Activated naive CD8-positive, alpha-beta T cell treated with anti-CD3 and anti-CD28 coated beads, Interleukin-2, amount 10 ng/mL, durations not matched to agents 7 days and 5 days (primary cell): Measurements from ENCODE around the gene ZNF557. TPM values are rescaled to one million over a fixed set of nuclear protein-coding genes. Genes with fewer than 3 reads are reported as not detected.
A peak's percentile ranks its signal among the peaks of the same experiment; 100 is the strongest.

Experiments used
- ATAC-seq: fragments of 150-1000 bp; cut with Tn5 transposase; one replicate; pipeline ENCODE4 v1.10.0; 2021; ENCODE audit warnings: low read depth, moderate library complexity
- POLR2A ChIA-PET: fragments of 350-600 bp; sonication (Branson Sonifier 250); formaldehyde crosslinking; loops from one replicate; lab custom pipeline; 2021; ENCODE audit warnings: antibody characterized with exemption; lab: Charles Lee
- DNase-seq: peaks from one replicate; pipeline ENCODE4 v3.0.0; 2021
- H3K27ac Mint-ChIP-seq: one replicate; pipeline ENCODE4 v1.8.0; 2022; ENCODE audit warnings: mild to moderate bottlenecking, mixed read lengths
- H3K27me3 Mint-ChIP-seq: one replicate; pipeline ENCODE4 v1.8.0; 2022; ENCODE audit warnings: mild to moderate bottlenecking, moderate library complexity, mixed read lengths
- H3K36me3 Mint-ChIP-seq: one replicate; pipeline ENCODE4 v1.8.0; 2021; ENCODE audit warnings: mild to moderate bottlenecking, mixed read lengths
- H3K4me1 Mint-ChIP-seq: one replicate; pipeline ENCODE4 v1.8.0; 2021; ENCODE audit warnings: mixed read lengths
- H3K4me3 Mint-ChIP-seq: one replicate; pipeline ENCODE4 v1.8.0; 2022; ENCODE audit warnings: mild to moderate bottlenecking, moderate library complexity, mixed read lengths
- H3K9me3 Mint-ChIP-seq: one replicate; pipeline ENCODE4 v1.8.0; 2021; ENCODE audit warnings: mixed read lengths
- total RNA-seq, 2 experiments: library from RNA; stranded (reverse); gene quantifications; one replicate each; pipeline ENCODE4 v1.2.3, GENCODE V29; 2021

The ZNF557 gene
- total RNA-seq, 2 experiments from 2014 or later: 20.9 to 21.1 TPM

DNA sequence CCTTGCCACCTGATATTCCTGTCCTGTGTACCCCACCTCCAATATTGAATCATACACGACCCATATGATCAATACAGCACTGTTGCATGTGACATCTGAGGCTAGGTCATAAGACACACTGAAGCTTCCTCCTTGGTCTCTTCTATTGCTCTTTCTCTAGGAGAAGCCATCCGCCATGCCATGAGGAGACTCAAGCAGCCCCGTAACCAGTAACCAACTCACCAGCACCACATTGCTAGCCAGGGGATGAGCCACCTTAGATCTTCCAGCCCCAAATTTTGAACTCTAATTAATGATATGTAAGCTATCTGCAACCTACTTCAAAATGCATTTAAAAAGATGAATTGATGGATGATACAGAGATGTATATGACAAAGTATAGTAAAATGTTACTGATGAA, 28.6 kb downstream of the ZNF557 start:
- no peak for DNase-seq
- POLR2A ChIA-PET: interaction anchor here (3.4 kb wide), 1 partner anchor 29 kb away, joined by 47 read pairs; the partner anchor contains the start of gene ZNF557
- H3K27ac Mint-ChIP-seq: peak overlapping the region; percentile 91
- H3K4me3 Mint-ChIP-seq: peak overlapping the region; percentile 85
- H3K4me1 Mint-ChIP-seq: peaks cover 19% of the 10 kb centered on the region
- peaks cover 23% of the 10 kb centered on the region for H3K9me3 Mint-ChIP-seq
- H3K27me3 Mint-ChIP-seq: no peaks in the 10 kb centered on the region
- H3K36me3 Mint-ChIP-seq: peaks cover 9% of the 10 kb centered on the region
- no peak for ATAC-seq

GRCh38 chr19:7098701-7099596, 29.4 kb downstream of the ZNF557 start:
- ATAC-seq (peak; percentile 94), DNase-seq (peak; percentile 91)
- H3K4me1 Mint-ChIP-seq: peaks cover 19% of the 10 kb centered on the region
- POLR2A ChIA-PET: interaction anchor here (0.5 to 3.4 kb wide), 10 partner anchors 12 to 424 kb away, joined by 3 to 47 read pairs (median 4); partner anchors contain the start of genes ARHGEF18 and ZNF557
- peak overlapping the region; percentile 85 for H3K4me3 Mint-ChIP-seq
- peaks cover 9% of the 10 kb centered on the region for H3K36me3 Mint-ChIP-seq
- H3K9me3 Mint-ChIP-seq: peaks cover 20% of the 10 kb centered on the region
- H3K27me3 Mint-ChIP-seq: no peaks in the 10 kb centered on the region
- peak overlapping the region; percentile 91 for H3K27ac Mint-ChIP-seq

DNA sequence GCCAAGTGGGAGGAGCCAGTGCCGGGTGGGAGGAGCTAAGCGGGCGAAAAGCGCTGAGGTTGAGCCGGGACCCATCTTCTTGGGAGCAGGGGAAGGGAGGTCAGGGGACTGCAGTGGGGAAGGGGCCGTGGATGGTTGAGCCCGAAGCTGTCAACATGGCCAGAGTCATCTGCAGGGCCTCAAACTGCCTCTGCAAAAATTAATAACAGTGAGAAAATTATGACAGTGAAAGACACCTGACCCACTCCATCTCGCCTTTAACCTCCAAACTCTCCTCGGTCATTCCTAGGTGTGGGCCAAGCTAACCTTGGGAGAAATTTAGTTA, 30.1 kb downstream of the ZNF557 start:
- Mint-ChIP-seq H3K27me3 (no peaks in the 10 kb centered on the region), H3K4me3 (peak overlapping the region; percentile 85), H3K4me1 (peaks cover 19% of the 10 kb centered on the region), H3K9me3 (peaks cover 20% of the 10 kb centered on the region), H3K36me3 (peaks cover 9% of the 10 kb centered on the region), H3K27ac (peak overlapping the region; percentile 91)
- no peak for DNase-seq
- no peak for ATAC-seq
- POLR2A ChIA-PET: interaction anchor here (0.5 to 3.4 kb wide), 10 partner anchors 13 to 423 kb away, joined by 3 to 47 read pairs (median 4); partner anchors contain the start of genes ARHGEF18 and ZNF557

GRCh38 chr19:7101498-7102253, 32.2 kb downstream of the ZNF557 start:
- DNase-seq: no peak
- H3K4me3 Mint-ChIP-seq: peak overlapping the region; percentile 31

GRCh38 chr19:7104747-7105447, 35.4 kb downstream of the ZNF557 start:
- peaks cover 7% of the 10 kb centered on the region for H3K4me1 Mint-ChIP-seq
- POLR2A ChIA-PET: no interaction called here
- DNase-seq: no peak
- H3K9me3 Mint-ChIP-seq: no peaks in the 10 kb centered on the region
- H3K27ac Mint-ChIP-seq: no peak overlapping the region
- H3K4me3 Mint-ChIP-seq: no peak overlapping the region
- no peaks in the 10 kb centered on the region for H3K27me3 Mint-ChIP-seq
- no peak for ATAC-seq
- H3K36me3 Mint-ChIP-seq: no peaks in the 10 kb centered on the region

More at GRCh38 chr19:7101498-7102253, 32.2 kb downstream of the ZNF557 start:
- H3K27me3 Mint-ChIP-seq: no peaks in the 10 kb centered on the region
- H3K27ac Mint-ChIP-seq: no peak overlapping the region
- peaks cover 5% of the 10 kb centered on the region for H3K36me3 Mint-ChIP-seq
- H3K4me1 Mint-ChIP-seq: peaks cover 19% of the 10 kb centered on the region
- H3K9me3 Mint-ChIP-seq: peaks cover 11% of the 10 kb centered on the region
- ATAC-seq: no peak
- POLR2A ChIA-PET: interaction anchor here (0.6 to 0.7 kb wide), 2 partner anchors 203 to 252 kb away, joined by 3 to 4 read pairs; no protein-coding TSS in a partner anchor

DNA sequence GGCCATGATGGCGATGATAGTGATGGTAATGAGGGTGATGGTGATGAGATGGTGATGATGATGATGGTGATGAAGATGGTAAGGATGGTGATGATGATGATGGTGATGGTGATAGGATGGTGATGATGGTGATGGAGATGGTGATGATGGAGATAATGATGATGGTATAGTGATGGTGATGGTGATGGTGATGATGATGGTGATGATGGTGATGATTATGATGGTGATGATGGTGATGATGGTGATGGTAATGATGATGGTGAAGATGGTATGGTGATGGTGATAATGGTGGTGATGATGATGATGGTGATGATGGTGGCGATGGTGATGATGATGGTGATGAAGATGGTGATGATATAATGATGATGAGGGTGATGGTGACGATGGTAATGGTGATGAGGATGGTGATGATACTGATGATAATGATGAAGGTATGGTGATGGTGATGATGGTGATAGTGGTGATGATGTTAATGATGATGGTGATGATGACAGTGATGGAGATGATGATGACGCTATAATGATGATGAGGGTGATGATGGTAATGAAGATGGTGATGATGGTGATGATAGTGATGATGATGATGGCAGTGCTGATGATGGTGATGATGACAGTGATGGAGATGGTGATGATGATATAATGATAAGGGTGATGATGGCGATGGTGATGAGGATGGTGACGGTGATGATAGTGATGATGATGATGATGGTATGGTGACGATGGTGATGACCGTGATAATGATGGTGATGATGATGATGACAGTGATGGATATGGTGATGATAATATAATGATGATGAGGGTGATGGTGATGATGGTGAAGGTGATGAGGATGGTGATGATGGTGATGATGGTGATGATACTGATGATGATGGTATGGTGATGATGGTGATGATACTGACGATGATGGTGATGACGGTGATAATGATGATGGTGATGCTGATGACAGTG, 37.5 kb downstream of the ZNF557 start:
- H3K4me1 Mint-ChIP-seq: no peaks in the 10 kb centered on the region
- POLR2A ChIA-PET: no interaction called here
- ATAC-seq: no peak
- no peaks in the 10 kb centered on the region for H3K9me3 Mint-ChIP-seq
- no peak overlapping the region for H3K27ac Mint-ChIP-seq
- H3K27me3 Mint-ChIP-seq: no peaks in the 10 kb centered on the region
- no peaks in the 10 kb centered on the region for H3K36me3 Mint-ChIP-seq
- H3K4me3 Mint-ChIP-seq: no peak overlapping the region
- no peak for DNase-seq

DNA sequence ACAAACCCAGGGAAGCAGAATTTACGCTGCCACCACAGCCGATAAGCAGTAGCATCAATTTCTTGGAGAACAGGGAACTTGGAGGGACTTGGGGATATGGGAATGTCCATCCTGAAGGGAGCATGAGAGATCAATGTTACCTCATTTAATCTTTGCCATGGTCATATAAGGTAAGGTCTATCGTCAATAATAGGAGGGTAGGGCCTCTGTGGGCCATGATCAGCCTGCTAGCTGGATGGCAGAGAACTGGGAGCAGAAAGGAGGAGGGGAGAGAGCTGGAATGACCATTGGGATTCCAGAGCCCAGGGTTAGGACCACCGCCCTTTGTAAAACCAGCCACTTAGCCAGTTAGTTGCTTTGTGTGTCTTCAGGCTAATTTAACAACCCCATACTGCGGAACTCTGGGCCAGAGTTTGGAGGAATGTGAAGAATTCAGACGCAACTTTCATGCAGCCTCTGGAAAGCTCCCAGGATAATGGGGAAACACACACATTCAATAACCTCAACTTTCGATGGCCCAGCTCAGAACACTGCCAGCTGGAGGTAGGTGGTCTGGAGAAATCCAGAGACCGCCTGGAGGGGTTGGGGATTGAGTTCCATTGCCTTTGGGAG, 40.3 kb downstream of the ZNF557 start:
- Mint-ChIP-seq H3K9me3 (no peaks in the 10 kb centered on the region), H3K4me3 (no peak overlapping the region), H3K36me3 (no peaks in the 10 kb centered on the region), H3K27ac (no peak overlapping the region), H3K27me3 (no peaks in the 10 kb centered on the region), H3K4me1 (no peaks in the 10 kb centered on the region)
- ATAC-seq (no peak), DNase-seq (no peak)
- POLR2A ChIA-PET: no interaction called here

- no peaks in the 10 kb centered on the region for H3K4me1 Mint-ChIP-seq
- no peak overlapping the region for H3K4me3 Mint-ChIP-seq
- DNase-seq (no peak), ATAC-seq (no peak)
- H3K27ac Mint-ChIP-seq: no peak overlapping the region
- H3K9me3 Mint-ChIP-seq: no peaks in the 10 kb centered on the region
- POLR2A ChIA-PET: no interaction called here
- no peaks in the 10 kb centered on the region for H3K36me3 Mint-ChIP-seq
- no peaks in the 10 kb centered on the region for H3K27me3 Mint-ChIP-seq
Observed at GRCh38 chr19:7112675-7113074, 43.2 kb downstream of the ZNF557 start.

GRCh38 chr19:7113233-7113632, 43.7 kb downstream of the ZNF557 start:
- Mint-ChIP-seq H3K36me3 (no peaks in the 10 kb centered on the region), H3K27me3 (no peaks in the 10 kb centered on the region), H3K27ac (no peak overlapping the region), H3K9me3 (no peaks in the 10 kb centered on the region), H3K4me3 (no peak overlapping the region), H3K4me1 (no peaks in the 10 kb centered on the region)
- ATAC-seq (no peak), DNase-seq (no peak)
- POLR2A ChIA-PET: interaction anchor here (0.6 kb wide), 1 partner anchor 24 kb away, joined by 5 read pairs; no protein-coding TSS in a partner anchor

GRCh38 chr19:7115721-7116120, 46.2 kb downstream of the ZNF557 start:
- H3K4me3 Mint-ChIP-seq: no peak overlapping the region
- no peak overlapping the region for H3K27ac Mint-ChIP-seq
- peaks cover 3% of the 10 kb centered on the region for H3K9me3 Mint-ChIP-seq
- DNase-seq (no peak), ATAC-seq (no peak)
- POLR2A ChIA-PET: no interaction called here
- no peaks in the 10 kb centered on the region for H3K36me3 Mint-ChIP-seq
- no peaks in the 10 kb centered on the region for H3K27me3 Mint-ChIP-seq
- H3K4me1 Mint-ChIP-seq: no peaks in the 10 kb centered on the region

DNA sequence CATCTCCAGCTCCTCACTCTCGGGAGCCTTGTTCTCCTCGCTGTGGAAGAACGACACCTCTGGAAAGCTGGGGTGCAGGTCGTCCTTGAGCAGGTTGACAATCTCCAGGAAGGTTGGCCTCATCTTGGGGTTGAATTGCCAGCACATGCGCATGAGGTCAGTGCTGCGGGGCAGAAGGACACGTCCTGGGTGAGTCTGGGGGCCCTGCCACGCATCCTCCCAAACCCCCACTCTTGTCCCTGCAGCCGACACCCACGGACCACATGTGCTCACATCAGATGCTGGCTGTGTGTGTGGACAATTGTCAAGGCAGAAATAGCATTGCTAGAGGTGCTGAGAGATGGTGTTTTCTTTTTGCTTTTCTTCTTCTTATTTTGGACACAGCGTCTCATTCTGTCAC, 47.7 kb downstream of the ZNF557 start:
- DNase-seq (no peak), ATAC-seq (no peak)
- POLR2A ChIA-PET: no interaction called here
- no peak overlapping the region for H3K4me3 Mint-ChIP-seq
- H3K27me3 Mint-ChIP-seq: no peaks in the 10 kb centered on the region
- no peaks in the 10 kb centered on the region for H3K4me1 Mint-ChIP-seq
- H3K36me3 Mint-ChIP-seq: no peaks in the 10 kb centered on the region
- H3K9me3 Mint-ChIP-seq: peaks cover 3% of the 10 kb centered on the region
- H3K27ac Mint-ChIP-seq: no peak overlapping the region

- DNase-seq (no peak), ATAC-seq (no peak)
- no peaks in the 10 kb centered on the region for H3K4me1 Mint-ChIP-seq
- peaks cover under 1% of the 10 kb centered on the region for H3K36me3 Mint-ChIP-seq
- no peaks in the 10 kb centered on the region for H3K27me3 Mint-ChIP-seq
- H3K9me3 Mint-ChIP-seq: peaks cover 4% of the 10 kb centered on the region
- H3K27ac Mint-ChIP-seq: no peak overlapping the region
- POLR2A ChIA-PET: no interaction called here
- no peak overlapping the region for H3K4me3 Mint-ChIP-seq
Observed at GRCh38 chr19:7119582-7119981, 50.1 kb downstream of the ZNF557 start.
